GDM1 (cell line): ENCODE results near the gene APBB1IP.
"Not testable (repeated sequence)": the region's sequence is repeated elsewhere in the genome, so short reads cannot be mapped to it uniquely, and the experiment has no call there.

ENCODE experiments used
- DNase-seq: peaks from one replicate; lab custom pipeline; 2025; lab: John Stamatoyannopoulos, UW

The APBB1IP gene

DNA sequence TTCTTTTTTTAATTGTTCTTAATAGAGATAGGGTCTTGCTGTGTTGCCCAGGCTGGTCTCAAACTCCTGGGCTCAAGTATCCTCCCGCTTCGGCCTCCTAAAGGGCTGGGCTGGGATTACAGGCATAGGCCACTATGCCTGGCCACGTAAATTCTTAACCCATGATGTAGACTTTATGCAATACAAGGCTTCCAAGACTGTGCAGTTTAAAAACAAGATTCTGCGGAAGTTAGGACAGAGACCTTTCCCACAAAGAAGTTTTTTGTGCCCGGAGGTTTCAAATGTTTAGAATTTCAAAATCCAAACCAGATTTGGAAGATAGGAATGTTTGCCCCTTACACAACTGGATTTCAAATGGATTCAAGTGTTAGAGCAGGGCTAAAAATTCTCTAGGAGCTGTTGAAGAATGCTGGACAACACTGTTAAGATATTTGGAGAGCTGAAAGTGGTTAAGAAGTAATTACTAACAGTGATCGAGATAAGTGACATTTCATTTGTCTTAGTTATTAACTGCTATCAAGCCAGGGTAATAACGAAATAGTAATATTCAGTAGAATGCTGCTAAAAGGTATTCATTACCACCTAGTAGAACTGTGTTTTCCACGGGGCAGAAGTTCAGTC lies 7.4 kb downstream of the APBB1IP start:
- DNase-seq = no peak

DNA sequence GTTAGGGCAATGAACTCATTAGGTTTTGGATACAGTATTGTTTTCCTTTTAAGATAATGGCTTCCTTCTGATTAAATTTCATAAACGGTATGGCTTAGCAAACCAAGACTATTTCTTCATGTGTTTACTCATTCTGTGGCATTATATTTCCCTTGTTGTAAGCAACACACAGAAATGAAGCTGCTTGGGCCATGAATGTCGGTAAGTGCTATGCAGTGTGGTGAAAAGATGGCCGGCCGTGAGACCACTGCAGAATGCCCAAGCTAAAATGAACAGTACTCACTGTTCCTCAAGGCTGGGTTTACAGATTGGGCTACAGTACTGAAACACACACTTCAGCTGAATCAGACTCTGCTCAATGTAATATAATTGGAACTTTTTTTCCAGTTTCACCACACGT lies 8.1 kb downstream of the APBB1IP start:
- no peak for DNase-seq

DNA sequence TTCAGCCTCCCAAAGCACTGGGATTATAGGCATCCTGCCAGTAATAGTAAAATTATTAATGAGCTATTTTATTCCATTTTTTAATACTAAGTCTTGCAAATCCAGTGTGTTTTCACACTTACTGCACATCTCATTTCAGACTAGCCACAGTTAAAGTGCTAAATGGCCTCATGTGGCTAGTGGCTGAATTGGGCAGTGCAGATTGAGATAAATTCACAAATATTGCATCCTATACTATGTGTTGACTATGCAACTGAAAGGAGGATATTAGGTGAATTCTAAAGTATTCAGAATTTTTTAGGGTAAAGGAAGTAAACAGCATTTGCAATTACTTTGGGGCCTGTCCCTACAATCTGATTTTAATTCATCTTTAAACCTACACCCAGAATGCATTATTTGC lies 10.2 kb downstream of the APBB1IP start:
- no peak for DNase-seq

- DNase-seq = peak; percentile 67
These were observed 10.7 kb downstream of the APBB1IP start for GRCh38 chr10:26448706-26449435.

DNA sequence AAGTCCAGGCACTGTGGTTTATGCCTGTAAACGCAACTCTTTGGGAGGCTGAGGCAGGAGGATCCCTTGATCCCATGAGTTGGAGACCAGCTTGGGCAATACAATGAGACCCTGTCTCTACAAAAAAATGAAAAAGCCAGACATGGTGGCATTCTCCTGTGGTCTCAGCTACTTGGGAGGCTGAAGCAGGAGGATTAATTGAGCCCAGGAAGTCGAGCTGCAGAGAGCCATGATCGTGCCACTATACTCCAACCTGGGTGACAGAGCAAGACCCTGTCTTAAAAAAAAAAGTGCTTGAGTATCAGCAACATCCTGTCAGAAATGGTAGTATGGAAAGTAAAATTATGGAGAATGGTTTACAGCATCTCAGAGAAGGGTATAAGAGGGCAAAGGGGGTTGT lies 11.6 kb downstream of the APBB1IP start:
- no peak for DNase-seq

GRCh38 chr10:26451903-26452302 lies 13.8 kb downstream of the APBB1IP start:
- no peak for DNase-seq

GRCh38 chr10:26453850-26454249 lies 15.7 kb downstream of the APBB1IP start:
- DNase-seq = no peak

DNA sequence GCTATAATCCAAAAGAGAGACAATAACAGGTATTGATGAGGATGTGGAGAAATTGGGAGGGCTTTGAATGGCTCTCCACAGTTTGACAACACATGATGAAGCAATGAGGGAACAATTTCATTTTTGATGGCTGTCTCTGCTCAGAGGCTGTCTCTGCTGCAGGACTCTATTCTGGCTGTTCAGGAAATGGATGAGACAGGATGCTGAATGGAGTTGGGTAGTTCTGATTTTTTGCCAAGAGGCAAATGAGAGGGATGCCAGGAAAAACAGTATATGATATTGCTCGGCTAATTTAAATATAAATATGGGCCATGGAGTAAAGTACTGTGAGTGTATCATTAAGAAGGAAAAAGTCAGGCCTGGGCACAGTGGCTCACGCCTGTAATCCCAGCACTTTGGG lies 16.8 kb downstream of the APBB1IP start:
- no peak for DNase-seq

- DNase-seq = no peak
These were observed 17.6 kb downstream of the APBB1IP start for GRCh38 chr10:26455567-26456315.

DNA sequence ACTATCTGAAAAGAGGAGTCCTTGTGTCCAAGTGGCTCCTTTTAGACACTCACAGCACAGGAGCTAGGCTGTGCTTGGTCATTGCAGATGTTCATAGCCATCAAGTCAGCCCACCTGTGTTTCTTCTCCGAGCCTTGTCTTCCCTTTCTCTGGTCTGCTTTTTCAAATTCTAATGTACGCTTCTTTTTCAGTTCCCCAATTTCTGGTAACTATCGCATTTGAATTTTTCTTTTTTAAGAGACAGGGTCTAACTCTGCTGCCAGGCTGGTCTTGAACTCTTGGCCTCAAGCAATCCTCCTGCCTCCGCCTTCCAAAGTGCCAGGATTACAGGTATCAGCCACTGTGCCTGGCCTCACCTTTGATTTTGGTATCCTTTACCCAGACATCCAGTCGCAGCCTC lies 18.9 kb downstream of the APBB1IP start:
- no peak for DNase-seq

GRCh38 chr10:26460736-26461135 lies 22.6 kb downstream of the APBB1IP start:
- no peak for DNase-seq

DNA sequence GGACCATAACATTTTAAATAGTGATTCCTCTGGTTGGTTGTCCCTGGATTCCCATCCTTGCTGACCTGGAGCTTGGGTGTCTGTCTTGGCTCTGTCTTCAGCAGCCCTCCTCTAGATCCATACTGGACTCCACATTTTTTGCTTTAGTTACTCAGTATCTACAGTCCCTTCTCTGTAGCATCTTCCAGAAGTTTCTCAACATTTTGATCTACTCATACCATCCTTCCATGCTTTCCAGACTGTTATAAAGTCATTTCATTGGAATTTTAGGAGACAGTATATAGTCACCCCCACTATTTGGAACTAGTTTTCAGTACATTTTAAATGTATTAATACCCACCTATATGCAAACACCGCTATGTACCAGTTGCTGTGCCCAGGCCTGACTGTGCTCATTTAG lies 25.8 kb downstream of the APBB1IP start:
- DNase-seq = no peak

- no peak for DNase-seq
These were observed 26.6 kb downstream of the APBB1IP start for GRCh38 chr10:26464632-26465280.

GRCh38 chr10:26466531-26466930 lies 28.4 kb downstream of the APBB1IP start:
- not testable (repeated sequence) for DNase-seq

DNA sequence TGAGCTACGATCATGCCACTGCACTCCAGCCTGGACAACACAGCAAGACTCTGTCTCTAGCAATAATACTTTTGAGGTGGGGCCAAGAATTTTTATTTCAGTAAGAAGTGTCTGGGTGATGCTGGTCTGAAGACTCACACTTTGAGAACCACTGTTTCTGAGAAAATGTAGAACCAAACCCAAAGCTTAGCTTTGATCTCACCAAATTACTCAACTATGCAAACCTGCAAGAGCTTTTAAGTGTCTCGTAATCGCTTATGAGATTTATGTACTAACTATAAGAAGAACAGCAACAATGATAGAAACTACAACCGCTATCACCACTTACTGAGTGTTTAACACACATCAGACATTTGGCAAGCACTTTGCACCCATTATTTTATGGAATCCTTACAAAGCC lies 29.5 kb downstream of the APBB1IP start:
- DNase-seq = no peak

DNA sequence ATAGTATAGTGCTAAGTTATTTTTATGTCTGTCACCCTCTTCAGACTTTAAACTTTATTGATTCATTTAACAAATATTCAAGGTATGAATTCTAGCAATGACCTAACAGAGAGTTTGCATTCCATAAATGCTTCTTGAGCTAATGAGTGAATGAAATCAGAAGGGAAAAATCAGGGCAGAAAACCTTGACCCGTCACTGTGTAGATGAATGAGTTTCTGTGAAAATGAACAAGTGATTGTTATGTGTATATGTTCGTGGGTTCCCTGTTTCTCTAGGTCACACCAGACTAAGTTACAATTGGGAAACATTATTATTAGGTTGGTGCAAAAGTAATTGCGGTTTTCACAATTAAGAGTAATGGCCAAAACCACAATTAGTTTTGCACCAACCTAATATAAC lies 30.1 kb downstream of the APBB1IP start:
- DNase-seq = no peak

DNA sequence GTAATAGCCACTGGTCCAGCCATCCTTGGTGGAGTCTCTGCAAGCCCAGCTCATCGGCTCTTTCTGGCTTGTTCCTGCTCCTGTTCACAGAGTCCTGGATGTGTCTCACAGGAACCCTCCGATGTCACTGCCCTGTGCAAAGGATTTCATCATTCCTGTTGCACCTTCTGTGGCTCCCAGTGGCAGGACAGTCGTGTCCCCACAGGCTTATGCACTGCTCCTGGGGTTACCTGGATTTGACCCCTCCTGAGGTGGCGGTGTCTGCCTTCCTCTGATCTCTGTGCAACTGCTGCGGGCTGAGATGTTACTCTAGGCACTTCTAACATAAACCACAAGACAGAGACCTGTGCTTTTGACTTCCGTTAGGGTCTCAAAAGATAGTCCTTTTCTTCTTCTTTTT lies 30.6 kb downstream of the APBB1IP start:
- no peak for DNase-seq

GRCh38 chr10:26472492-26472778 lies 34.3 kb downstream of the APBB1IP start:
- DNase-seq = no peak

GRCh38 chr10:26474026-26474425 lies 35.9 kb downstream of the APBB1IP start:
- DNase-seq = no peak

- DNase-seq = not testable (repeated sequence)
These were observed 36.7 kb downstream of the APBB1IP start for GRCh38 chr10:26474845-26475244.

GRCh38 chr10:26475386-26475785 lies 37.2 kb downstream of the APBB1IP start:
- DNase-seq = no peak

GRCh38 chr10:26477501-26477900 lies 39.4 kb downstream of the APBB1IP start:
- no peak for DNase-seq

GRCh38 chr10:26478061-26478460 lies 39.9 kb downstream of the APBB1IP start:
- no peak for DNase-seq
